T-helper 1 cell (primary cell): ENCODE results near the gene MGAT3.
"Not testable (repeated sequence)": the region's sequence is repeated elsewhere in the genome, so short reads cannot be mapped to it uniquely, and the experiment has no call there.

Experiments
- DNase-seq, 5 donors: peaks; one replicate each; pipeline ENCODE4 v3.0.0-alpha.2; 2012 to 2020

The MGAT3 gene

DNA sequence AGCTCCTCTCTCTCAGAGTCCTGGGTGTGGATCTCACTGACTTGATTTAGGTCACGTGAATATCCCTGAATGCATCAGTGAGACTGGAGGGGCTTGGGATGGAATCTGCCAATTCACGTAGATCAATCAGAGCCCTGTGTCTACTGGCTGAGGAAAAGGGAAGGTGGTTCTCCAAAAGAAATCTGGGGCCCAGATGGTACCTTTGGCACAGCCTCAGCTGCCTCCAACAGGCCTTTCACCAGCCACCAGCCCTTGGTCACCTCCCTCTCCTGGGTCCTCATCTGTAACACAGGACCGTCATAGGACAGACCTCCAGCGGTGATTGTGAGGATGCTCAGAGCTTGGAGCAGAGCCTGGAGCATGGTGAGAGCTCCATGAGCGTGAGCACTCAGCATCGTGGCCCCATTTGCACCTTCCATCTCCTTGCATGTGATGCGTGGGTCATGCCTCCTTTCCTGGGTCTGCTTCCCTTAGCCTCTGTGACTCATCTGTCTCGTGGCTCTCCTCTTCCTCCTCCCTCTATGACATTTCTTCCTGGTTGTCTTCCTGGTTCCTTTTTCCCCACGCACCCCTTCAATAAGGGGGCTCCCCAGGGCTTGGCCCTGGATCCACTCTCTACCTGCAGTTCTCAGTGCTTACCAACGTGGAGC lies 37.8 kb downstream of the MGAT3 start:
- no peak for DNase-seq

- peak in 3 of 5 donors; percentile 33 to 47 (median 34) for DNase-seq
Measured at GRCh38 chr22:39496131-39496838, 39.5 kb downstream of the MGAT3 start.

DNA sequence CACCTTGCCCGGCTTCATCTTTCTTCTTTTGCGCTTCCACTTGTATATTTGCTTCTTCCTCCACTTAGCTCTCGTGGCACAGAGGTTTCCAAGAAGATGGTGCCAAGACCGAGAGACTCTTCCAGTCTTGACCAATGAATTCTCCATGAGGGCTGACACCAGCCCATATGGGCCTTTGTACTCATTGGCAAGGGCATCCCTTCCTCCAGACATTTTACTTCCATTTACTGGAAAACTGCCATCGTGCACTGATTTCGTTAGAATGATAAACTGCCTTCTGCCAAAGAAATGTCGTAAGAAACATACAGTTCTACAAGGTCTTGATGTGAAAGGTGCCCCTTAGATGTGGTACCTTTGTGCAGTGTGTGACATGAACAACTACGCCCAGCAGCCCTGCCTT lies 40.6 kb downstream of the MGAT3 start:
- DNase-seq: no peak

DNA sequence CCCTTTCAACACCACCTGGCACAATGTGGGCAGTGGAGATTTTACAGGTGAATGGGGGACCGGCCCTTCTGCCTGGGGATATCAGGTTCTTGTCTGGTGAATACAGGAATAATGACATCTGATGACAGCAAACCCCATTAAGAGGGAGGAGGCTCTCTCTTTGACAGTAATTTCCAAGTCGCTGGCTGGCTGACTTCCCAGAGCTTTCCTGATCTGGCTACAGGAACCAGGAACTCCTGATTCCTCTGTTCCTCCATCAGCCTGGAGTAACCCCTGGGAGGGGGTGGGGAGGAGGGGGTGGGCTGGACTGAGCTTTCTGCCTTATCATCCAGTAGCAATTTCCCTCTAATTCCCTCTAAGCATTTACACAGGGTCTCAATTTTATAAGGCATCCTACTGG lies 41.6 kb downstream of the MGAT3 start:
- DNase-seq: no peak

GRCh38 chr22:39498802-39499201 lies 42.0 kb downstream of the MGAT3 start:
- no peak for DNase-seq

GRCh38 chr22:39500101-39500500 lies 43.3 kb downstream of the MGAT3 start:
- DNase-seq: no peak

DNA sequence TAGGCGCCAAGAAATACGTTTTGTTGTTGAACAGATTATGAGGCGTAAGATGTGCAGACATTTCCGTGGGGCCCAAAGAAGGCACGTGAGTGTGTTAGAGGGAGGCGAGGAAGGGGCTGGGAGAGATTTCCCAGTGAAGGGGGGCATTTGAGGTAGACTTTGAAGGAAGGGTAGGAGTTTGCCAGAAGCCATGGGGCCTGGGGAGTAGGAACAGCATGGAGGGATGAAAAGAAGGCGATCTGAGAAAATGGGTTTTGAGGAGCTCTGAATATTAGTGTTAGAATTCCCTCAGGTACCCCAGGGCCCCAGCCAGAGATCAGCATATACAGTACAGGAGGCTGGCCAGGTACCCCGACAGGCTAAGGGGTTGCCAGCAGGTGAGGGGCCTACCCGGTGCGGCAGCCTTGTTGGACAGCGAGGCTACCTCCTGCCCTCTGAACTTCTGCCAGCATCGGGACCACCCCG lies 44.9 kb downstream of the MGAT3 start:
- DNase-seq: no peak

- DNase-seq: peak; percentile 81 to 95 (median 83)
Measured at GRCh38 chr22:39502109-39502788, 45.4 kb downstream of the MGAT3 start, which contains the start of gene MIEF1. Gene MIEF1 (plus strand): TSS chr22:39502290. CDS start chr22:39511295, 9,005 bp downstream.

- no peak for DNase-seq
Measured at GRCh38 chr22:39502789-39503409, 46.1 kb downstream of the MGAT3 start.

GRCh38 chr22:39503630-39504029 lies 46.8 kb downstream of the MGAT3 start:
- no peak for DNase-seq

DNA sequence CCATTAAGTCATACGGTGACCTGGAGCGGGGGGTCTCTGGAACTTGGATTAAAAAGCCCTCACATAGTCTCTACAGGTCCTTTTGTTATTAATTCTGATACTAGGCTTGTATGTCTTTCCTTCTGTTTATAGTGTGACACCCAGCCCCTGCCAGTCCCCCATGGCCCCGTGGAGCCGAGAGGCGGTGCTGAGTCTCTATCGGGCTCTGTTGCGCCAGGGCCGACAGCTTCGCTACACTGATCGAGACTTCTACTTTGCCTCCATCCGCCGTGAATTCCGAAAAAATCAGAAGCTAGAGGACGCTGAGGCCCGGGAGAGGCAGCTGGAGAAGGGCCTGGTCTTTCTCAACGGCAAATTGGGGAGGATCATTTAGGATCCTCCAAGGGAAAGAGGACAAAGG lies 47.3 kb downstream of the MGAT3 start:
- no peak for DNase-seq

DNA sequence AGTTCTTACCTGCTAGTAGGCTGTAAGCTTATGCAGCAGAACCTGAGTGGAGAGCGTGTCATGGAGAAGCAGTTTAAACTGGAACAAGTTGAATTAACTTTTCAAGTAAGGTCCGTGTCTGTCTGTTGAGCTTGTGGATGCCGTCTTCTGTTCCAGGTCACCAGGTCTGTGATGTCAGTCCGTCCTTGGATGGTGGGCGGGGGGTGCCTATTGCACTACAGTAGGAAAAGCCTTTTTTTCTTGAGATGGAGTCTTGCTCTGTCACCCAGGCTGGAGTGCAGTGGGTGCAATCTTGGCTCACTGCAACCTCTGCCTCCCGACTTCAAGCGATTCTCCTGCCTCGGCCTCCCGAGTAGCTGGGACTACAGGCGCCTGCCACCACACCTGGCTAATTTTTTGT lies 50.2 kb downstream of the MGAT3 start:
- not testable (repeated sequence) for DNase-seq

DNA sequence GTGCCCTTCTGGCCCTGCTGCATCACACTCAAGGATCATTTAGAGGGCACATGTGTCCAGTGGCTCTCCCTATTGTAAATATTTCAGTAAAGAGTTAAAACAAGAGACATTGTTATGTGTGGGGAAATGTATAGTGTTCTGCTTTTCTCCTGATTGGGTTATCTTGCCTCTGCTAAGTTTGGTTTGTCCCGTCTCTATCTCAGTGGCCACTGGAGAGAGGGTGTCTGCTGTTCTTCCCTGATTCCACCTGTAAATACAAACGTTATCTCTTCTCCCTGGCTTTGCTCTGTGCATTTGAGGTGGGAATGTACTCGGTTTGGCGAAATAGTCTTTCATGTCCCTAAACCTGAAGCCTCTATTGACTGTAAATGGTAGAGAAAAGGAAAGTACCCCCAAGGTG lies 51.6 kb downstream of the MGAT3 start:
- DNase-seq: no peak

GRCh38 chr22:39510529-39511149 lies 53.8 kb downstream of the MGAT3 start:
- DNase-seq: no peak

GRCh38 chr22:39511226-39511625 lies 54.4 kb downstream of the MGAT3 start:
- DNase-seq: no peak

GRCh38 chr22:39512026-39512425 lies 55.2 kb downstream of the MGAT3 start:
- DNase-seq: no peak

DNA sequence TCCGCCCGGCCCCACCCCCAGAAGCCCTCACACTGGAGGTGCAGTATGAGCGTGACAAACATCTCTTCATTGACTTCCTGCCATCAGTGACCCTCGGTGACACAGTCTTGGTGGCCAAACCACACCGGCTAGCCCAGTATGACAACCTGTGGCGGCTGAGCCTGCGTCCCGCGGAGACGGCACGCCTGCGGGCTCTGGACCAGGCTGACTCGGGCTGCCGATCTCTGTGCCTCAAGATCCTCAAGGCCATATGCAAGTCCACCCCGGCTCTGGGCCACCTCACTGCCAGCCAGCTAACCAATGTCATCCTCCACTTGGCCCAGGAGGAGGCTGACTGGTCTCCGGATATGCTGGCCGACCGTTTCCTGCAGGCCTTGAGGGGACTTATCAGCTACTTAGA lies 57.0 kb downstream of the MGAT3 start:
- no peak for DNase-seq

GRCh38 chr22:39514373-39514973 lies 57.7 kb downstream of the MGAT3 start:
- DNase-seq: peak in 1 of 5 donors; percentile 51

- no peak for DNase-seq
Measured at GRCh38 chr22:39515266-39516050, 58.6 kb downstream of the MGAT3 start.

DNA sequence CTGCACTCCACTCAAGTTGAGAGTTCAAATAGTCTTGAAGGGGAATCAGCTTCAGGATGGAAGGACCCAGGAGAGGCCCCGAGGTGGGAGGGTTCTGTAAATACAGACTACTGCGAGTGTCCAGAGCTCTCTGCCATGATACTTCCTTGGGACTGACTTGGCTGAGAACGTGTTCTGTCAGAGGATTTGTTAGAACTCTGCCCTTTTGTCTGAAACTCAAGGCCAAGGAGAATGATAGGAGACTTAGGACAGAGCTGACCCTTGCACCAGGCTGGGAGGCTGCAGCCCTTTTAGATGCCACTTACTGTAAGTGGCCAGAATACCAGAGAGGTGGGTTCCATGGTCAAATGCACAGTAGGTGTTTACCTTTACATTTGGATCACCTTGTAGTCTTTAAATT lies 60.7 kb downstream of the MGAT3 start:
- DNase-seq: no peak

DNA sequence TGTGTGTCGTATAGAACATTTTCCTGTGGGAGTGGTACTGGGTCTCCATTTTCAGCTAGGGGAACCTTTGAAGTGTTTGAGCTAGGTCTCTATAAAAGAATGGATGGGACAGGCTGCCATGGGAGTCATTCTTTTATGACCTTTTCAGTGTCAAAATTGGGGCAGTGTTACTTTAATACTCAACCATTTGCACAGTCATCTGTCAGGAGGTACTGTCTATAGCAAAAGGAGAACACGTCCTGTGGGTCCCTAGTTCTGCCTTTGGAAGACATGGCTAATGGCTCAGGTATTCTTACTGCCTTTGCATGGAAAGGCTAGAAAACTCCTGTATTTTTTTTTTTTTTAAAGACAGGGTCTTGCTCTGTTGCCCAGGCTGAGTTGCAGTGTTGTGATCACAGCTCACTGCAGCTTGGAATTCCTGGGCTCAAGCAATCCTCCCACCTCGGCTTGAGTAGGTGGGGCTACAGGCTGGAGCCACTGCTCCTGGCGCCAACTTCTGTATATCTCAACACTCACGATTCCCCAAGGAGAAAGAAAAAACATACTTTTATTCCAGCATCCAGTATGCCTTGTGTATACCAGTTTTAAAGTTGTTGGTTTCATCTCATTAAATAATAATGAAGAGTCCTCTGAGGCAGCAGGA lies 61.5 kb downstream of the MGAT3 start:
- no peak for DNase-seq
